PC-3 (cell line): ENCODE data around the gene GC. TPM values are rescaled to one million over a fixed set of nuclear protein-coding genes. Genes with fewer than 3 reads are reported as not detected.

Experiments
- ATAC-seq: fragments of 200-7000 bp; cut with Tn5 transposase; 2 replicates; pipeline ENCODE4 v1.9.1; 2020; ENCODE audit warnings: mild to moderate bottlenecking, moderate library complexity
- BruUV-seq: library from RNA; stranded (reverse); fragments of 400-500 nt; replicated peaks from 2 replicates; lab custom pipeline; 2021; lab: Mats Ljungman, UMichigan
- CTCF ChIA-PET: fragments of 300-600 bp; sonication (Branson Sonifier 250); formaldehyde crosslinking; loops from one replicate; lab custom pipeline; 2022; ENCODE audit warnings: antibody characterized with exemption; lab: Charles Lee
- POLR2A ChIA-PET: fragments of 300-600 bp; sonication (Branson Sonifier 250); formaldehyde crosslinking; loops from one replicate; lab custom pipeline; 2022; ENCODE audit warnings: antibody characterized with exemption; ENCODE audit not compliant: unreplicated experiment; lab: Charles Lee
- DNase-seq: peaks from one replicate; pipeline ENCODE4 v3.0.0-alpha.2; 2015
- H2AFZ ChIP-seq: fragments of 300-600 bp; sonication (generic); 2 replicates; pipeline ENCODE4 v1.6.0; 2016; ENCODE audit warnings: antibody characterized with exemption, low read length
- H3F3A ChIP-seq: fragments of 300-600 bp; sonication (generic); one replicate; pipeline ENCODE4 v1.6.0; 2017; ENCODE audit warnings: antibody characterized with exemption, low read length, control low read depth, mild to moderate bottlenecking; ENCODE audit not compliant: unreplicated experiment
- H3K27ac ChIP-seq: fragments of 300-600 bp; sonication (generic); 2 replicates; pipeline ENCODE4 v1.5.1; 2016; ENCODE audit warnings: mild to moderate bottlenecking, low read length
- H3K27me3 ChIP-seq: fragments of 300-600 bp; sonication (generic); 2 replicates; pipeline ENCODE4 v1.6.1; 2016; ENCODE audit warnings: low read length, mixed read lengths
- H3K36me3 ChIP-seq: fragments of 300-600 bp; sonication (generic); 2 replicates; pipeline ENCODE4 v1.6.1; 2016; ENCODE audit warnings: low read depth, mixed run types, low read length, mixed read lengths
- H3K4me1 ChIP-seq: fragments of 300-600 bp; sonication (generic); 2 replicates; pipeline ENCODE4 v1.5.1; 2016; ENCODE audit warnings: low read length; ENCODE audit not compliant: insufficient read depth
- H3K4me2 ChIP-seq: fragments of 300-600 bp; sonication (generic); 2 replicates; pipeline ENCODE4 v1.6.0; 2016; ENCODE audit warnings: low read length
- H3K4me3 ChIP-seq: fragments of 300-600 bp; sonication (generic); 2 replicates; pipeline ENCODE4 v1.5.1; 2016; ENCODE audit warnings: mild to moderate bottlenecking, low read length, mixed read lengths
- H3K79me2 ChIP-seq: fragments of 300-600 bp; sonication (generic); 2 replicates; pipeline ENCODE4 v1.6.1; 2017; ENCODE audit warnings: low read length, mixed read lengths
- H3K9ac ChIP-seq: fragments of 300-600 bp; sonication (generic); 2 replicates; pipeline ENCODE4 v1.6.0; 2016; ENCODE audit warnings: mild to moderate bottlenecking, low read length
- H3K9me2 ChIP-seq: fragments of 300-600 bp; sonication (generic); replicated peaks from 2 replicates; pipeline ENCODE4 v1.6.1; 2016; ENCODE audit warnings: mixed run types, low read length, mixed read lengths
- H3K9me3 ChIP-seq: fragments of 300-600 bp; sonication (generic); 2 replicates; pipeline ENCODE4 v1.6.1; 2016; ENCODE audit warnings: low read length, mixed read lengths
- H4K20me1 ChIP-seq: fragments of 300-600 bp; sonication (generic); 2 replicates; pipeline ENCODE4 v1.6.1; 2016; ENCODE audit warnings: low read length, mixed read lengths
- EZH2 ChIP-seq: fragments of 300-600 bp; sonication (generic); IDR thresholded peaks from one replicate; pipeline ENCODE4 v1.6.1; 2017; ENCODE audit warnings: antibody characterized with exemption, mild to moderate bottlenecking, low read length; ENCODE audit not compliant: unreplicated experiment
- EZH2phosphoT487 ChIP-seq: fragments of 300-600 bp; sonication (generic); IDR thresholded peaks from 2 replicates; pipeline ENCODE4 v1.6.1; 2018; ENCODE audit warnings: mild to moderate bottlenecking, antibody characterized with exemption, low read length, borderline replicate concordance
- intact Hi-C: fragments of 100-400 bp; cut with micrococcal nuclease; formaldehyde crosslinking; loops from 2 replicates; pipeline ENCODE4 v1.9.0; 2023
- total RNA-seq: library from RNA; depleted of rRNA; stranded (reverse); fragments of >200 nt; gene quantifications from 2 replicates; pipeline ENCODE4 v1.2.3, GENCODE V29; 2014
- TF ChIP-seq, protein P1 (sequence below): fragments of 300-600 bp; sonication (generic); conservative IDR thresholded peaks from 2 replicates; pipeline ENCODE4 v1.5.1; 2017; ENCODE audit warnings: antibody characterized with exemption, low read depth, mild to moderate bottlenecking, low read length

GC gene
- total RNA-seq, 1 experiment from 2014 or later: not detected

GRCh38 chr4:71832049-71832448 lies 48.2 kb upstream of the GC start:
- no peaks in the 10 kb centered on the region for H3K36me3 ChIP-seq
- no peak overlapping the region for H3K27ac ChIP-seq
- DNase-seq (no peak), ATAC-seq (no peak)
- ChIA-PET CTCF (no interaction called here), POLR2A (no interaction called here)
- no peak overlapping the region for H2AFZ ChIP-seq
- no peaks in the 10 kb centered on the region for H3K9me2 ChIP-seq
- BruUV-seq: no TSS peak
- H3K4me1 ChIP-seq: no peaks in the 10 kb centered on the region
- intact Hi-C loops: no loop called here
- no peaks in the 10 kb centered on the region for H3F3A ChIP-seq
- no peak overlapping the region for H3K9ac ChIP-seq
- TF ChIP-seq EZH2 (no peak), EZH2phosphoT487 (no peak)
- TF ChIP-seq, protein P1, sequence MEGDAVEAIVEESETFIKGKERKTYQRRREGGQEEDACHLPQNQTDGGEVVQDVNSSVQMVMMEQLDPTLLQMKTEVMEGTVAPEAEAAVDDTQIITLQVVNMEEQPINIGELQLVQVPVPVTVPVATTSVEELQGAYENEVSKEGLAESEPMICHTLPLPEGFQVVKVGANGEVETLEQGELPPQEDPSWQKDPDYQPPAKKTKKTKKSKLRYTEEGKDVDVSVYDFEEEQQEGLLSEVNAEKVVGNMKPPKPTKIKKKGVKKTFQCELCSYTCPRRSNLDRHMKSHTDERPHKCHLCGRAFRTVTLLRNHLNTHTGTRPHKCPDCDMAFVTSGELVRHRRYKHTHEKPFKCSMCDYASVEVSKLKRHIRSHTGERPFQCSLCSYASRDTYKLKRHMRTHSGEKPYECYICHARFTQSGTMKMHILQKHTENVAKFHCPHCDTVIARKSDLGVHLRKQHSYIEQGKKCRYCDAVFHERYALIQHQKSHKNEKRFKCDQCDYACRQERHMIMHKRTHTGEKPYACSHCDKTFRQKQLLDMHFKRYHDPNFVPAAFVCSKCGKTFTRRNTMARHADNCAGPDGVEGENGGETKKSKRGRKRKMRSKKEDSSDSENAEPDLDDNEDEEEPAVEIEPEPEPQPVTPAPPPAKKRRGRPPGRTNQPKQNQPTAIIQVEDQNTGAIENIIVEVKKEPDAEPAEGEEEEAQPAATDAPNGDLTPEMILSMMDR: no peak
- no peaks in the 10 kb centered on the region for H3K79me2 ChIP-seq
- H3K4me3 ChIP-seq: no peak overlapping the region
- H4K20me1 ChIP-seq: no peaks in the 10 kb centered on the region
- H3K27me3 ChIP-seq: no peaks in the 10 kb centered on the region
- H3K4me2 ChIP-seq: no peak overlapping the region
- no peaks in the 10 kb centered on the region for H3K9me3 ChIP-seq

DNA sequence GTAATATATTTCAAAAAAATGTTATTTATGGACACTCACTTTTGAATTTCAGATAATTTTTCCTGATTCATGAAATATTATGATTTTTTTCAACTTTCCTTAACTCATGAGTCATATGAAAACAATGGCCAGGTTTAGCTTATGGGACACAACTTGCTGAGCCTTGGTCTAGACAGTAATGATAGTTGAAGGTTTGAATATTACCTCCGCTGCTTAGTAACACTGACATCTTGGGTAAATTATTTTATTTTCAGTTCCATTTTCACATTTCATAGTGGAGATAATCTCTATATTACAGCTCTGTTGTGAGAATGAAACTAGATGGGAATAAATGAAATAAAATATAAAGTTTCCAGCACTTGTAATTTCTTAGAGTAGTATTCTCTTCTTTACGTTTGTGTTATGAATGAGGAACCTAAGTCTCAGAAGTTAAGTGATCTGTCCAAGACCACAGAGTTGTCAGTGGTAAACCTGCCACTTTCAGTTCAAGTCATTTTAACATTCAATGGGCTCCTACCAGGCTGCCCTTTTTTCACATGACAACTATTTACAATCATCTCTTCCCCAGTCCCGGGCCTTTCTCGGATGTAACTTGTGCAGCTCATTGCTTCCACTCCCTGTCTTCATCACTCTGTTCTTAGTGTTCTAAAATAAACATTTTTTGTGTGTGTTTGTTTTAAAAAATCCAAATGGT lies 46.8 kb upstream of the GC start:
- no peaks in the 10 kb centered on the region for H3F3A ChIP-seq
- DNase-seq (no peak), ATAC-seq (no peak)
- H3K4me3 ChIP-seq: no peak overlapping the region
- no peak overlapping the region for H3K4me2 ChIP-seq
- ChIA-PET POLR2A (no interaction called here), CTCF (no interaction called here)
- no peaks in the 10 kb centered on the region for H3K9me2 ChIP-seq
- no peak overlapping the region for H2AFZ ChIP-seq
- no peaks in the 10 kb centered on the region for H3K4me1 ChIP-seq
- no peaks in the 10 kb centered on the region for H3K9me3 ChIP-seq
- H3K79me2 ChIP-seq: no peaks in the 10 kb centered on the region
- TF ChIP-seq, protein P1: no peak
- TF ChIP-seq EZH2 (no peak), EZH2phosphoT487 (no peak)
- H3K27ac ChIP-seq: no peak overlapping the region
- no peaks in the 10 kb centered on the region for H4K20me1 ChIP-seq
- BruUV-seq: no TSS peak
- no peaks in the 10 kb centered on the region for H3K36me3 ChIP-seq
- no peak overlapping the region for H3K9ac ChIP-seq
- no peaks in the 10 kb centered on the region for H3K27me3 ChIP-seq
- intact Hi-C loops: no loop called here

DNA sequence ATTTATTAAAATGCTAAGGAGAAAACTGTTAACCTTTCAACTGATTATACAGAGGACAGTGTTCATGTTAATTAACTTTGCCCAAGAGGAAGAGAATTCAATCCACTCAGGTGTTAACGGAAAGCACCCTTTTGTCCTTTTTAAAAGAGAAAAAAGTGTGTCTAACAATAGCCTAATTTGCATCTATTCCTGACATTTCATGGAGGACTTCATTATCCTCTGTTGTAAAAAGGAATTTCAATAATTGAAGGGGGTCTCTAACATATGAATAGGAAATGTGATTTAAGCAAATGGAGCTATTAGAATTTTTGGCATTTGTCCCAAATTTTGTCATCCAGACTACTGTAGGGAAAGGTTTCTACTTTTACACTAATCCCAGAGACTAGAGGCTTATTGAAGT lies 44.6 kb upstream of the GC start:
- Histone ChIP-seq H3K9me3 (no peaks in the 10 kb centered on the region), H3K36me3 (no peaks in the 10 kb centered on the region), H3K9me2 (no peaks in the 10 kb centered on the region), H3K27ac (no peak overlapping the region), H3K79me2 (no peaks in the 10 kb centered on the region), H3K9ac (no peak overlapping the region), H3K27me3 (0 out of 2 replicates have a peak, but pooled peaks cover 5% of the 10 kb centered on the region), H3F3A (no peaks in the 10 kb centered on the region), H4K20me1 (no peaks in the 10 kb centered on the region), H3K4me1 (no peaks in the 10 kb centered on the region), H3K4me3 (no peak overlapping the region), H3K4me2 (no peak overlapping the region), H2AFZ (no peak overlapping the region)
- intact Hi-C loops: no loop called here
- POLR2A ChIA-PET: no interaction called here
- no peak for DNase-seq
- CTCF ChIA-PET: no interaction called here
- no peak for ATAC-seq
- no peak for TF ChIP-seq EZH2phosphoT487
- TF ChIP-seq EZH2: no peak
- TF ChIP-seq, protein P1: no peak
- no TSS peak for BruUV-seq
